H9 (cell line): ENCODE measurements around the gene TAF9B. TPM values are rescaled to one million over a fixed set of nuclear protein-coding genes. Genes with fewer than 3 reads are reported as not detected.

Source experiments
- DNase-seq: peaks from one replicate; pipeline ENCODE4 v3.0.0-alpha.2; 2017
- H2AFZ ChIP-seq: one replicate; pipeline ENCODE4 v1.6.1; 2013; ENCODE audit warnings: mild to moderate bottlenecking, low read length, control low read depth, moderate library complexity
- H2AK5ac ChIP-seq: 2 replicates; pipeline ENCODE4 v1.6.1; 2013; ENCODE audit warnings: low read length, control low read depth, mixed read lengths; ENCODE audit not compliant: insufficient read length
- H2BK120ac ChIP-seq: one replicate; pipeline ENCODE4 v1.6.1; 2013; ENCODE audit warnings: low read depth, mild to moderate bottlenecking, low read length, control low read depth, inconsistent platforms; ENCODE audit not compliant: poor library complexity, severe bottlenecking
- H2BK12ac ChIP-seq: 2 replicates; pipeline ENCODE4 v1.6.1; 2013; ENCODE audit warnings: low read length, control low read depth, mixed read lengths, low read depth; ENCODE audit not compliant: insufficient read length
- H2BK15ac ChIP-seq: 2 replicates; pipeline ENCODE4 v1.6.1; 2013; ENCODE audit warnings: low read depth, low read length, control low read depth
- H2BK20ac ChIP-seq: one replicate; pipeline ENCODE4 v1.6.1; 2013; ENCODE audit warnings: low read depth, mild to moderate bottlenecking, low read length, control low read depth, inconsistent platforms; ENCODE audit not compliant: poor library complexity, severe bottlenecking
- H2BK5ac ChIP-seq: 2 replicates; pipeline ENCODE4 v1.6.1; 2013; ENCODE audit warnings: low read length, control low read depth, mixed read lengths; ENCODE audit not compliant: insufficient read length
- H3K14ac ChIP-seq: 2 replicates; pipeline ENCODE4 v1.6.1; 2013; ENCODE audit warnings: low read length, control low read depth; ENCODE audit not compliant: insufficient read depth
- H3K18ac ChIP-seq: 2 replicates; pipeline ENCODE4 v1.6.1; 2013; ENCODE audit warnings: low read depth, mild to moderate bottlenecking, mixed read lengths, low read length, control low read depth; ENCODE audit not compliant: insufficient read length
- H3K23ac ChIP-seq: 2 replicates; pipeline ENCODE4 v1.6.1; 2013; ENCODE audit warnings: low read length, control low read depth, mixed read lengths, low read depth; ENCODE audit not compliant: insufficient read length
- H3K23me2 ChIP-seq: 2 replicates; pipeline ENCODE4 v1.6.1; 2013; ENCODE audit warnings: low read depth, mild to moderate bottlenecking, mixed read lengths, low read length, control low read depth; ENCODE audit not compliant: insufficient read length, poor library complexity, severe bottlenecking
- H3K27ac ChIP-seq: 2 replicates; pipeline ENCODE4 v1.5.1; 2013; ENCODE audit warnings: low read length, control low read depth, mixed read lengths, low read depth; ENCODE audit not compliant: insufficient read length
- H3K27me3 ChIP-seq: 2 replicates; pipeline ENCODE4 v1.6.1; 2013; ENCODE audit warnings: low read length, control low read depth, inconsistent platforms; ENCODE audit not compliant: insufficient read depth
- H3K4ac ChIP-seq: 2 replicates; pipeline ENCODE4 v1.6.1; 2013; ENCODE audit warnings: low read depth, mild to moderate bottlenecking, control low read depth, inconsistent platforms, low read length, moderate library complexity
- H3K4me1 ChIP-seq: 2 replicates; pipeline ENCODE4 v1.6.1; 2013; ENCODE audit warnings: low read length, control low read depth, inconsistent platforms; ENCODE audit not compliant: insufficient read depth
- H3K4me2 ChIP-seq: 2 replicates; pipeline ENCODE4 v1.6.1; 2013; ENCODE audit warnings: low read length, control low read depth, mixed read lengths; ENCODE audit not compliant: insufficient read length, insufficient read depth
- H3K56ac ChIP-seq: 2 replicates; pipeline ENCODE4 v1.6.1; 2013; ENCODE audit warnings: low read depth, mild to moderate bottlenecking, mixed read lengths, low read length, control low read depth; ENCODE audit not compliant: insufficient read length
- H3K79me1 ChIP-seq: 2 replicates; pipeline ENCODE4 v1.6.1; 2013; ENCODE audit warnings: low read depth, mild to moderate bottlenecking, moderate library complexity, low read length, control low read depth, inconsistent platforms; ENCODE audit not compliant: insufficient read depth, poor library complexity, severe bottlenecking
- H3K79me2 ChIP-seq: 2 replicates; pipeline ENCODE4 v1.6.1; 2013; ENCODE audit warnings: low read length, control low read depth, inconsistent platforms; ENCODE audit not compliant: insufficient read depth
- H3K9ac ChIP-seq: 2 replicates; pipeline ENCODE4 v1.6.1; 2013; ENCODE audit warnings: low read length, control low read depth, mixed read lengths; ENCODE audit not compliant: insufficient read length; ENCODE audit errors: extremely low read depth
- H3K9me3 ChIP-seq: one replicate; pipeline ENCODE4 v1.6.1; 2013; ENCODE audit warnings: low read depth, low read length, inconsistent platforms; ENCODE audit not compliant: control insufficient read depth
- H3T11ph ChIP-seq: one replicate; pipeline ENCODE4 v1.6.1; 2013; ENCODE audit warnings: mild to moderate bottlenecking, low read length, control low read depth, inconsistent platforms
- H4K20me1 ChIP-seq: one replicate; pipeline ENCODE4 v1.6.1; 2013; ENCODE audit not compliant: control insufficient read depth, insufficient read length, insufficient read depth
- H4K5ac ChIP-seq: 2 replicates; pipeline ENCODE4 v1.6.1; 2013; ENCODE audit warnings: low read depth, mild to moderate bottlenecking, mixed read lengths, low read length, control low read depth; ENCODE audit not compliant: insufficient read length
- H4K8ac ChIP-seq: replicated peaks from 2 replicates; pipeline ENCODE4 v1.6.1; 2013; ENCODE audit warnings: low read length, control low read depth, mixed read lengths, low read depth; ENCODE audit not compliant: insufficient read length
- H4K91ac ChIP-seq: 2 replicates; pipeline ENCODE4 v1.6.1; 2013; ENCODE audit warnings: low read depth, mild to moderate bottlenecking, moderate library complexity, mixed read lengths, low read length, control low read depth; ENCODE audit not compliant: insufficient read length
- H3K27ac Mint-ChIP-seq, 3 experiments: 2 replicates in 2 of 3; 3 replicates in 1 of 3; pipeline ENCODE4 v1.8.0; 2020 to 2021; ENCODE audit warnings: mixed read lengths in 3 of 3, mild to moderate bottlenecking in 1 of 3, moderate library complexity in 1 of 3
- H3K27me3 Mint-ChIP-seq: 2 replicates; pipeline ENCODE4 v1.8.0; 2021; ENCODE audit warnings: low read depth, mild to moderate bottlenecking, moderate library complexity, mixed read lengths
- H3K36me3 Mint-ChIP-seq, 3 experiments: 2 replicates in 2 of 3; 3 replicates in 1 of 3; pipeline ENCODE4 v1.8.0; 2020 to 2021; ENCODE audit warnings: low read depth in 3 of 3, mixed read lengths in 3 of 3; ENCODE audit not compliant: insufficient read depth in 1 of 3
- H3K4me1 Mint-ChIP-seq, 2 experiments: 2 replicates each; pipeline ENCODE4 v1.8.0; 2020; ENCODE audit warnings: mixed read lengths in 2 of 2
- H3K4me3 Mint-ChIP-seq, 2 experiments: 2 replicates in 1 of 2; 3 replicates in 1 of 2; pipeline ENCODE4 v1.8.0; 2020 to 2021; ENCODE audit warnings: mild to moderate bottlenecking in 2 of 2, mixed read lengths in 2 of 2, moderate library complexity in 1 of 2
- H3K9me3 Mint-ChIP-seq, 2 experiments: 2 replicates in 1 of 2; 3 replicates in 1 of 2; pipeline ENCODE4 v1.8.0; 2020; ENCODE audit warnings: mild to moderate bottlenecking in 2 of 2, mixed read lengths in 2 of 2, moderate library complexity in 1 of 2
- WGBS: extraction: QIAGEN DNeasy Blood & Tissue Kit; methylation state at CpG from one replicate; pipeline ENCODE4 v1.1.7; 2013; ENCODE audit warnings: missing lambda C conversion rate, low lambda C conversion rate, mixed read lengths; ENCODE audit not compliant: insufficient read length; ENCODE audit errors: extremely low coverage; 5-methylcytosine and 5-hydroxymethylcytosine counted together
- total RNA-seq: library from RNA; stranded (reverse); gene quantifications from 2 replicates; pipeline ENCODE4 v1.2.1, GENCODE V29; 2021
- TF ChIP-seq, protein P1 (sequence below): fragments of 200-600 bp; sonication (generic); conservative IDR thresholded peaks from 3 replicates; pipeline ENCODE4 v1.8.0; 2021; ENCODE audit warnings: antibody characterized with exemption, mild to moderate bottlenecking

The TAF9B gene
- total RNA-seq, 1 experiment from 2014 or later, result 34.9 TPM

DNA sequence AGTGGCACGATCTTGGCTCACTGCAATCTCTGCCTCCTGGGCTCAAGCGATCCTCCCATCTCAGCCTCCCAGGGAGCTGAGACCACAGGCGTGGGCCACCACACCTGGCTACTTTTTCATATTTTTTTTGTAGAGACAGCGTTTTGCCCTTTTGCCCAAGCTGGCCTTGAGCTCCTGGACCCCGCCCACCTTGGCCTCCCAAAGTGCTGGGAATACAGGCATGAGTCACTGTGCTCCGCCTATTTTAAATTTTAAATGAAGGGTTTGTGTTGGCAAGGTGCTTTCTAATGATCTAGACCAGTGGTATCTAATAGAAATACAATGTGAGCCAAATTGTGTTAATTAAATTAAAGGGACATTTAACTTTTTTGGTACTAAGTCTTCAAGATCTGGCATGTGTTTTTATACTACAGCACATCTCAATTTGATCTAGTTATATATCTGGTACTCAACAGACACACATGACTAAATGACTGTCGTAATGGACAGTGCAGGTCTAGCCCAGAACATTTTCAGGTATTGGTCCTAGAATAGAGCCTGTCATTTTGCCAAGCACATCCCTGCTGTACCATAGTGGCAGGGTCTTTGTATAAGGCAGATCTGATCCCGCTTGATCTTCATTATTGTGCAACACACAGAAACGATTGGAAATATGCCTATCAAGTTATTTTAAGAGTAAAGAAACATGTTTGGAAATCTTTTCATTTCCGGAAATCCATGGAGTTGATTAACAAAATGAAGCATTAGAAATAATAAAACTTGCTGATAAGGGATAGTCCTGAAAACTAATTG lies 28.1 kb downstream of the TAF9B start:
- no peak overlapping the region for H4K5ac ChIP-seq
- no peak overlapping the region for H3K14ac ChIP-seq
- no peak overlapping the region for H2BK5ac ChIP-seq
- H2AK5ac ChIP-seq, result no peak overlapping the region
- H3K23ac ChIP-seq, result no peak overlapping the region
- peaks cover 26% of the 10 kb centered on the region for H3K79me2 ChIP-seq
- no peaks in the 10 kb centered on the region for H3K79me1 ChIP-seq
- H3K56ac ChIP-seq, result no peak overlapping the region
- Mint-ChIP-seq H3K27me3 (no peaks in the 10 kb centered on the region), H3K4me1 (peaks cover 14 to 22% of the 10 kb centered on the region in 2 experiments), H3K27ac (no peak overlapping the region), H3K9me3 (peaks cover 61 to 64% of the 10 kb centered on the region in 2 experiments), H3K36me3 (peaks cover 42 to 75% (median 68%) of the 10 kb centered on the region in 3 experiments), H3K4me3 (no peak overlapping the region)
- peaks cover 6% of the 10 kb centered on the region for H3K9me3 ChIP-seq
- no peak overlapping the region for H3K18ac ChIP-seq
- no peaks in the 10 kb centered on the region for H3K23me2 ChIP-seq
- no peak overlapping the region for H3K9ac ChIP-seq
- no peaks in the 10 kb centered on the region for H3K4me1 ChIP-seq
- TF ChIP-seq, protein P1, sequence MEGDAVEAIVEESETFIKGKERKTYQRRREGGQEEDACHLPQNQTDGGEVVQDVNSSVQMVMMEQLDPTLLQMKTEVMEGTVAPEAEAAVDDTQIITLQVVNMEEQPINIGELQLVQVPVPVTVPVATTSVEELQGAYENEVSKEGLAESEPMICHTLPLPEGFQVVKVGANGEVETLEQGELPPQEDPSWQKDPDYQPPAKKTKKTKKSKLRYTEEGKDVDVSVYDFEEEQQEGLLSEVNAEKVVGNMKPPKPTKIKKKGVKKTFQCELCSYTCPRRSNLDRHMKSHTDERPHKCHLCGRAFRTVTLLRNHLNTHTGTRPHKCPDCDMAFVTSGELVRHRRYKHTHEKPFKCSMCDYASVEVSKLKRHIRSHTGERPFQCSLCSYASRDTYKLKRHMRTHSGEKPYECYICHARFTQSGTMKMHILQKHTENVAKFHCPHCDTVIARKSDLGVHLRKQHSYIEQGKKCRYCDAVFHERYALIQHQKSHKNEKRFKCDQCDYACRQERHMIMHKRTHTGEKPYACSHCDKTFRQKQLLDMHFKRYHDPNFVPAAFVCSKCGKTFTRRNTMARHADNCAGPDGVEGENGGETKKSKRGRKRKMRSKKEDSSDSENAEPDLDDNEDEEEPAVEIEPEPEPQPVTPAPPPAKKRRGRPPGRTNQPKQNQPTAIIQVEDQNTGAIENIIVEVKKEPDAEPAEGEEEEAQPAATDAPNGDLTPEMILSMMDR, result no peak
- no peak overlapping the region for H4K8ac ChIP-seq
- no peak overlapping the region for H3K27ac ChIP-seq
- no peak overlapping the region for H2BK15ac ChIP-seq
- H3K27me3 ChIP-seq, result no peaks in the 10 kb centered on the region
- no peaks in the 10 kb centered on the region for H4K20me1 ChIP-seq
- no CpG with 5 or more reads among the region's 10 CpGs for WGBS
- H2BK20ac ChIP-seq, result no peak overlapping the region
- H2AFZ ChIP-seq, result no peak overlapping the region
- no peak overlapping the region for H3K4ac ChIP-seq
- no peak overlapping the region for H3T11ph ChIP-seq
- H4K91ac ChIP-seq, result no peak overlapping the region
- DNase-seq, result no peak
- no peak overlapping the region for H2BK120ac ChIP-seq
- no peak overlapping the region for H2BK12ac ChIP-seq
- H3K4me2 ChIP-seq, result no peak overlapping the region
